DMS 273 treated with DMSO at 0.1 percent for 48 hours (cell line): Measurements from ENCODE around the gene SACS.
"Not testable (repeated sequence)": the region's sequence is repeated elsewhere in the genome, so short reads cannot be mapped to it uniquely, and the experiment has no call there.

Experiments used
- DNase-seq: peaks from one replicate; lab custom pipeline; 2025; lab: John Stamatoyannopoulos, UW

SACS gene

DNA sequence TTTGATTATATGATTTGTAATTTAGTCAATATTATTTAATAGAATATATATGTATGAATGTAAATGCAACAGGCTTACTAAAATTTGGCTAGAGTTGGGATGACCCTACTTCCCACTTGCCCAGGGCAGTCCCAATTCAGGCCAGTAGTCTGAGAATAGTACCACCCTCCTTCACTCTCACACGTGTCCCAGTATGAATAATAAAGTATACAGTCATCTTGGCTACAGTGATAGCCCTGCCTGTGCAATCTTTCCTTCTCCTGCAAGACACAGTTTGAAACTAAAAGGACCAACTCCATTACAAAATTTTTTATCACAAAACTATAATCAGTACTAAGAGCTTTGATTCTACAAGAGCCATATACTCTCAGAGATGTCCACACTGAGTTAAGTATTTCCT lies 76.2 kb downstream of the SACS start:
- no peak for DNase-seq

DNA sequence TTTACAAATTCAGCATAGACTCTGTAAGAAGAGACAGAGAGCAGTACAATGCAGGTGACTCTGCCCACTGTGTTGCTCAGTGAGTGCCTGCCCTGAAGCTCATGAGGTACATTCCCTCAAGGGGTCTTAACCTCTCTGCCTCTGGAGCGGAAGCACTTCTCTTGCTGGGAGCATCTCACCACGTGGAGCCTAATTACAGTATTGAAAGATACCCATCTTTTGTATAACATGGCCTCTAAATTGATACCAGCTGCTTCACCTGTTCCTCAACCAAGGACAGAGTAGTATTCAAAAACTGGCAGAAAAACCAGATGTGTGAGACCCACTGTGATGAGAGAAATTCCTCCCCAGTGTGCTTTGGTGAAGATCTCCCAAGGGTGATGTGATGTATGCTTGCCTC lies 77.1 kb downstream of the SACS start:
- DNase-seq = no peak

DNA sequence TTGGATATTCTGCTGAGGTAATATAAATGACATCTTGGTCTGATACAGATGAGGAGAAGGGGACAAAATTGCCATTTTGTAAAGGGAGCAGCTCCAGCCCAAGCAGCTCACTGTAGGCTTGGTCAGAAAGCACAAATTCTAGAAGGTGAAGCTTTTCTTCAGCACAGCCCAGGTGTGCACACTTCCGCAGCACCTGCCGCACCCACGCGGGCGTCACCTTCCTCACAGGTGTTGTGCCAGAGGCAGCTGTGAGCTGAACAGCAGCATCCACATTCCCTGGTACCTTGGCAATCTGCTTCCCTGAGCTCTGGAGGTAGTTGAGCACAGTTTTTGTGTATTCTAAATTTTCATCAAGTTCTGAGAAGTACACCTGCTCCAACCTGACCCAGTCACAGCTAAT lies 79.0 kb downstream of the SACS start:
- no peak for DNase-seq

DNA sequence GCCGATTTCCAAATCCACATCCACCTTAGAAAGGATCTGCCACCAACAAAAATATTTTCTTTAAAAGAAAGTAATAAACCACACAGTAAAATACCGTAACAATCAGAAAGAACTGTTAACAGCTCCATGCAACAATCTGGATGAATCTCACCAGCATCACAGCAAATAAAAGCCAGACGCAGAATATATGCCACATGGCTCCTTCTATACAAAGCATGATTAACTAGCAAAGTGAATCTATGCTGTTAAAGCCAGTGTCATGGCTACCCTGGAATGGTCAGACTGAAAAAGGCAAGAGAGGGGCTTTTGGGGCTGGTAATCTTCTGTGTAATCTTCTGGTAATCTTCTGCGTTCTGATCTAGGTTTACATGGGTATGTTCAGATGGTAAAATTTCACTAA lies 81.3 kb downstream of the SACS start:
- no peak for DNase-seq

DNA sequence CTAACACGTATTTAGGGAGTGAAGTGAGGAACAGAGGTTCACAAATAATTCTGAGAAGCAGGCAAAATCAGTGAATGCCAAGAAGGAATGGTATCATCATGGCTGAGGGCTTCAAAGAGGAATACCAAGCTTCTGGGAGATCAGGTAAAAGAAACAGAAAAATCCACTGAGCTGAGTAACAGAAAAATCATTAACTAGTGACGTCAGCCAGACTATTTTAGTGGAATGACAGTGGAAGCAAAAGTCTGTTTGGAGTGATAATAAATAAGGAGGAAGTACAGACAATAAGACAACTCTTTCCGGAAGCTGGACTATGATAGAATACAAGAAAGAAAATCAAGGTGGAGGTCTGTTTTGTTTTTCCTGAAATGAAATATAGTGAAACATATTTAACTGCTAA lies 83.5 kb downstream of the SACS start:
- no peak for DNase-seq

DNA sequence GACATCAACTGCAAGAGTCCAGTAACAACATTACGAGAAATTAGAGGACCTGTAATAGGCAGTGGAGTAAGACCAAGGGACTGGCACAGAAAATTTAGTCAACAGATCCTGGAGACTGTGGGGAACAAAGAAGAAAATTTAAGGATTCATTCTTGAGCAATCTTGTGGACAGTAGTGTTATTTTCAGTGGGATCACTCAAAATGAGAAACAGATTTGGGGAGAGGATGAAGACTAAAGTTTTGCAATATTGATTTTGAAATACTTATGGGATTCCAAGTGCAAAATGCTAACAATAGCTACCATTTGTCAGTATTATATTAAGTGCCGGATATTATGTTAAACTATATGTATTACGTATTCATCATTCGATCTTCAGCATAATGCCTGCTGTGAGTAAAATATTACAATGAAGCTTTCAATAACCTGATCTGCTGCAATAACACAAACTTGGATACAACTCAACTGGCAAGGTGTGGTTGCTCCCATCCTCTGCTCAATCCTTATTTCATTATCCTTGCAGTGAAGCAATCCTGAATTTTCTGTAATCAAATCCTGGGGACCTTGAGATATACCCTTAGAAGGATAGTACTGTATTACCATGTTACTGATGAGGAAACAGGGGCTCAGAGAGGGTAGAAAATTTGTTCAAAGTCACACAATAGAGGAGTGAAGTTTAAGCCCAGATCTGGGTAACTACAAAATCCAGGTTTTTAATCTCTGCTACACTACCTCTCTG lies 84.2 kb downstream of the SACS start:
- no peak for DNase-seq

DNA sequence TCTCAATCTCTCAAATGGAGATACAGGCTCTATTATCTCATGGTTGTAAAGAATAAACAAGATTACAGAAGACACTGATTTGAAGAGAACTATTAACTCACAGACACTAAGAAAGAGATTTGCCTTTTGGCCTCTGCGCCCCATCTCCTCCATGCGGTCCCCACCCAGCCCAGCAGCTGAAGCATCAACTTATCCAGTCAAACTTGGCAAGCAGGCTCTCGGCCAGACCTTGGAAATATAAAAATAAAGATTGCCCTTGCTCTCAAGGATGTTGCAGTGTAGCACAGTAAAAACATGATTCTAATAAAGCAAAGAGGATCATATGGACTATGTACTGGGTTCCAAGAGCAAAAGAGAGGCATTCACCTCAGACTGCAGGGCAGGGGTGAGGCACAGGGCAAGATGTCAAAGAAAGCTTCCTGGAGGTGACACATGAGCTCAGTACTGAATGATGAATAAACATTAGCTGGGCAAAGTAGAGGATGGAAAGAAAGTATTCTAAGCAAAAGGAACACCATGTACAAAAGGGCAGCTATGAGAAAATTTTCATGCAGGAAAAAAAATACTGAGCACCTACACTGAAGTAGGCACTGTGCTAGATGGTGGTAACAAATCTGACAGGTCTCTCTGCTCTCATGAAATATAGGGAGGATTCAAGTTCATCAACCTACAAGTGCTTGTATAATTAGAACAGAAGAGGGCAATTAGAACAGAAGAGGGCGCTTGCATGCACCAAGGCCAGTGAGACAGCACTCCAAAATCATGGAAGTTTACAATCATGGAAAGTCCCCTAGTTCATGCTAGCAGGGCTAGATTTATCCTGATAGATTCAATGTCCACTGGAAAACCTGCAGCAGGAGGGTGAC lies 85.0 kb downstream of the SACS start:
- DNase-seq = no peak

DNA sequence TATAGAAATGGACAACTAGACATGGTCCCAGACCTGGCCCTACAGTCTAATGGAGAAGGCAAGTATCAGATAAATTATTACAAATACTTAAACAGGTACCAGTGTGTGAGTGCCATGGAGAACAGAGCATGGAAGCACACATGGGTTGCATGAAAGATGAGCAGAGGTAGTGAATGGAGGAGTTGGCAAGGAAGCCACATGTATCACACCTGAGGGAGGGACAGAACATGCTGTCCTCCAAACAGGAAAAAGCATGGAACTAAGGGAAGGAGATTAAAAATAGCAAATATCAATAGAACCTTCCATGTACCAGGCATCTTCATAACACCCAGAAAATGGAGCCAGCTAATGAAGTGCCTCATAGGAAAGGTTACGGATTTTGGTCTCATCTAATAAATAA lies 85.9 kb downstream of the SACS start:
- DNase-seq = no peak

DNA sequence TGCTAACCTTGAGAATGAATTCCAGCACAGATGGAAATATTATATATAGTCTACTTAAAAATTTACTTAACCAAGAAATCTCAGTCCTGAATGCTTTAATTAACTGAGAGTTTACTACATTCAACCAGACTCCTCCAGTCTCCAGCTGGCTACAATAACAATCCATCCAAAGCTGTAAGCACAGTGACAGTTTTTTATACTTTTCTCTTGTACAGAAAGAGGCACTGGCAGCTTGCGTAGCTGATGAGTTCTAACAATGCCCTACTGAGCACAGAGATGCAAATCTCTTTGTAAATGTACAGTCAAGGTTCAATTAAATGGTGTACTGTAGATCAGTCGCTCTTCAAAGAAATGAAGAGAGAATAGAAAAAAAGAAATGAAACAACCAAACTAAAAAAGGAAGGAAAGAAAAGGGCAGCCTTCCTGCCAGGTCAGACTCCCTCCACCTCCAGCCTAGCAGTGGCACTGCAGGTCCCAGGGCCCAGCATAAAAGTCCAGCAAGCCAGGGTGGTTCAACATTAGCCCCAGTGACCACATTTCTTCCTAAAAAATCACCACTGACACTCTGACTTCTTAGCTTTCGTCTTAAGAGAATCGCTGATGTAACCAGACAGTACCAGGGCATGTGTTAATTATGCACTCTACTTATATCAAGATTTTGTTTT lies 88.4 kb downstream of the SACS start:
- no peak for DNase-seq

DNA sequence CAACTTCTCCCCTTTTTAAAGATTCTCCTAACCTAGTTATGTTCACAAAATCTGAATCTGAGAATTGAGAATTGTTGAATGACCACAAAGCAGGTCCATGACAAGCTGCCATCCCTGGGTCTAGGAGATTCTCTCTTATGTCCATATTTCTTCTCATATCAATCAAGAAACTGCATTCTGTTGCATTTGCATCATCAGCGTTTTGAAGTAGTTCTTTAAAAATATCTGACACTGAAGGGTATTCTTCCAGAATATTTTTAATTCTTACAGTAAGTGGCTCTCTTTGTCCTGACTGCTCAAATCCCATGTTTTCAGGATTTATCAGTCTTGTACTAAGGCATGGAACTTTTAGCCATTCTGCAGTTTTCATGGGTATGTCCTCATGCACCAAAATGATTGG lies 94.3 kb downstream of the SACS start:
- no peak for DNase-seq

DNA sequence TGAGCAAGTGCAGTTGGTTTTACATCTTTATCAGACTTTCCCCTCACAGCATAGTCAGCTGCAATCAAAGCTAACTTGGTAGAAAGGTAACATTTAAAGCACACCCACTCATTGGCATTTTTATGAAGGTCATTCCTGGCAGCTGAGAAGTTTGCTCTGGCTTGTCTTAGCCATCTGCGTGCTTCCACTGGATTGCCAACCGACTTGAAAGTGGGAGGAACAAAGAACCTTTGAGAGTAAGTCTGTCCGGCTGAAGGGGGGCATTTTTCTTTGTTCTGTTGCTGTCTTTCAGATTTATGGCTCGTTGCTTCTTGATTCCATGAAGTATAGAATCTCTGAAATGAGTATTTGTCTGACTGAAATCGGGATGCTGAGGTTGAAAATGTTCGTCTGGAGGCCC lies 103.1 kb downstream of the SACS start:
- DNase-seq = no peak

DNA sequence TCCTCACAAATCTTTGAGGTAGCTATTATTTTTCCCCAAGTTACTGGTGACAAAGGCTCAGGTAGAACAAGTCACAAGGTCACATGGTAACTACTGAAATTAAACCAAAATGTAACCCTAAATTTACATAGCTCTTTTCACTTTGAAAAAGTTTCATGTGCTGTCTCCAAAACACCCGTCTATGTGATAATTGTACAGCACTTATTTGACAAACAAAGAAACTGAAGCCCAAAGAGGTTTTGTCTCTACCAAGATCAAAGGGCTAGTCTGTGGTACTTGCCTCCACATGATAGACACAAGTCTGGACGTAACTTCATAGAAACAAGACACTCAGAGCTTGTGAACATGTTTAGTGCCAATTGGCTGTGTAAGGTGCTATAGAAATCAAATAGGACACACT lies 108.3 kb downstream of the SACS start:
- DNase-seq = no peak

DNA sequence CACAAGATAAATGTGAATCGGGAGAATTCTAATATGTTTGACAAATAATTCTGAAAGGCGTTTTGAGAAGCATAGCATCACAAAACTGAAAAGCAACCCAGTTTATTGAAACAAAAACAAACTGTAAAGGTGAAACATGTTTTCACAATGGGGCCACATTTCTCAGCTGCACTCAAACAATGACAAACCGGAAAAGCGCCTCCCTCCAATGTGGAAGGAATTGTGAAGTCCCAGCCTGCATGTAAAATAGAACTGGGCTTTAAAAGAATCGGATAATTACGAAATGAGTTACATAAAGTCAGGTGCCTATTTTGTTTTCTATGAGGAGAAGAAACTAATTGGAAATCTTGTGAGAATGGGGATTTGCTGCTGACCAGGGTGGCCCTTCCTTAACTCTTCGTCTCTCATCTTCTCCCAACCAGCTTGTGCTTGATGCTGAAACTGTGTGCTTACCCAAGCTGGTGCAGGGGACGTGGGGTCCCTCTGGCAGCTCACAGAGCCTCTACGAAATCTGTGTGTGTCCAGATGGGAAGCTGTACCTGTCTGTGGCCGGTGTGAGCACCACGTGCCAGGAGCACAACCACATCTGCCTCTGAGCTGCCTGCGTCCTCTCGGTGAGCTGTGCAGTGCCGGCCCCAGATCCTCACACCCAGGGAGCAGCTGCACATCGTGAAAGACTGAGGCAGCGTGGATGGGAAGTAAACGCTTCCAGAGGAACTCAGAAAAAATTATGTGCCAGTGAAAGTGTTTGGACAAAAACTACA lies 109.4 kb downstream of the SACS start:
- no peak for DNase-seq

DNA sequence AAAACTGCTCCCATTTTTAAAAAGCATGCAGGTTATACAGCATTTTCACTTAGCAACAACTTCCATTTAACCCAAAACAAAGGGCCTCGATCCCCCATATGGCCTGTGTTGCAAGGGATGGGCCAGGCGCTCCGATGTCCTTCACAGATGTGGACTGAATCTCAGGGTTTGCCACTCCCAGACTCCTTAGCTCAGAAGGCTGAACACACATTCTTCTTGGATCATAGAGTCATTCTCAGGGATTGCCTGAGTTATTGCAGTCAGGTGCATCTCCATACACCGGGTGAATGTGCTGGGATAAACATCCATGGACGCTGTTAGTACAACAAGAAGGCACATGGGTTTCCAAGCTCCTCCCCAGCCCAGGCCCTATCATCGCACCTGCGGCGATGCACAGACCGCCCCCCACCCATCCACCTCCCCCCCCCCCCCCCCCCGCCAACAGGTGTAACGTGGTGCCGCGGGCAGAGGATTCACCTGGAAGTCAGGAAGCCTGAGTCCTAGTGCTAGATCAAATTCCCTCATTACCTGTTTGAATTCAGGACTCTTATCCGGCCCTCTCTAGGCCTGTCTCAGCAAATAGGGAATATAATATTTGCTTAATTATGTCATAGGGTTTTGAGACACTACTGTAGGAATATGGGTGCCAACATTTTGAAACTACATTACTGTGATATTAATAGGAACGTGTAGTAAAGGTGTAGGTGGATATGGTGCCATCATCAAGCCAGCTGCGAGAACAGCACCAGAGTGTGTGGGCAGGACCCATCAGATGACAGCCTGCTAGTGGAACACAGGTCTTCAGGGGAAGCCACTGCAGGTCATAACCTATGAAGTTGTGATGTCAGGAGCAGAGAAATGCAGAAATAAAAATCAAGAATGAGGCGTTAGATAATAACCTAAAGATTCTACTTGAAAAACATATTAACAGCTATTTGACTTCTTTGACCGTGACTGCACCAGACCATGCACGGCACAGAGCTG lies 110.9 kb downstream of the SACS start:
- no peak for DNase-seq

DNA sequence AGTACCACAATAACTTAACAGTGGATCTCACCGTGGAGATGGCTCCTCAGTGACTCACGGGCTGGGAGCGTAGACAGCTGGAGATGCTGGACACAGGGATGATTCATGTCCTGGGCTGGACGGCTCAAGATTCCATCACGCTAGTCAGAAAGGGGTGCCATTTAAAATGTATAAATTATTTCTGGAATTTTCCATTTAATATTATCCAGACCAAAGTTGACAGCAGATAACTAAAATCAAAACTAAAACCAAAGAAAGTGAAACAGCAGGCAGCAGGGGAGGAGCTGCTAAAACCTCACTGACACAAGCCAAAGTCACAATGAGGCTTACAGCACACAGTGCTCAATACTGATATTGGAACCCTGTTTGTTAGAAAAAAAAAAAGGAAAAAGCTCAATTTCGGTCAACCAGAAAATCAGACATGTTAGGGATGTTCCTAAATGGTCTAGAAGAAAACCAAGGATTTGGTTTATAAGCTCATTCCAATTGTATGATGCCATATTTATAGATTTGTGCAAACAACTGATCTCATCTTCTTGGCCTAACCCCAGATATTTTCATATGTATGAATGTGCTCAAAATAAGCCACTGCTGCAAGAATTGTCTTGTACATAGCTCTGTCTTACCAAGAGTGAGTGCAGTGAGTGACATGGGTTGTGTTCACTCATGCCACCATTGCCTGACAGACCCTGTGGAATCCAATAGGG lies 111.8 kb downstream of the SACS start:
- no peak for DNase-seq

DNA sequence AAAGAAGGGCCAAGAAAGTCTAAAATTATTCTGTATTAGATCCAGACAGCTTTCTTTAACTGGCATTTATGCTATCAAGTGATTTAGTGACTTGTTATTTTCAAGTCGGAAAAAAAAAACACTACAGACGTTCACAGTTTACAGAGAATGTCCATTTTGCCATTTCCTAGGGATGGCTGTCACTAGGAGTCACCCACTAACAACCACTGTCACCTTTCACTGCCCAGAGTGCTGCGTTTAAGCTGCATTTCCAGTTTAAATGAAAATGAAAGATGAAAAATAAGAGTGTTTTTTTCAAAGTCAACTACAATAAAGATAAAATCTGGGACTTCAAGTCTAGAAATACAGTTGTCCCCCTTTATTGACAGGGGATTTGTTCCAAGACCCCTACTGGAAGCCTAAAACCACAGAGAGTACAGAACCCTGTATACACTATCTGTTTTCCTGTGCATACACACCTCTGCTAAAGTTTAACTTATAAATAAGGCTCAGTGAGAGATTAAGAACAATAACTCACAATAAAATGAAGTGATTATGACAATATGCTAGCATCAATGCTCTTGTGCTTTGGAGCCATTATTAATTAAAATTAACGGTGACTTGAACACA lies 112.5 kb downstream of the SACS start:
- no peak for DNase-seq

DNA sequence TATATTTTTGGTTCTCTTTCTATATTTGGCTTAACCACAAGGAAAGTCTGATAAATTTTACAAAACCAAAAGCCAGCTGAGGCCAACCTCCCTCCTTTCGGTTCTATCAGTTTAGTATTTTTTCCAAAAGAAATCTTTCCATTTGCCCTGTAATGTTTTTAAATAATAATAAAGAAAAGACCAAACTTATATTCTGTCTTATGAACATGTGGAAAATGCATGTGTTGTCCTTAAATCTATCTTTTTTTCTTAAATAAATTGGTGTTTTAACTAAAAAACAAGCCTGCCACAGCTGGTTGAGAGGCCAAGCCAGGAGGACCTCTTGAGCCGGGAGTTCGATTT lies 113.6 kb downstream of the SACS start:
- no peak for DNase-seq

DNA sequence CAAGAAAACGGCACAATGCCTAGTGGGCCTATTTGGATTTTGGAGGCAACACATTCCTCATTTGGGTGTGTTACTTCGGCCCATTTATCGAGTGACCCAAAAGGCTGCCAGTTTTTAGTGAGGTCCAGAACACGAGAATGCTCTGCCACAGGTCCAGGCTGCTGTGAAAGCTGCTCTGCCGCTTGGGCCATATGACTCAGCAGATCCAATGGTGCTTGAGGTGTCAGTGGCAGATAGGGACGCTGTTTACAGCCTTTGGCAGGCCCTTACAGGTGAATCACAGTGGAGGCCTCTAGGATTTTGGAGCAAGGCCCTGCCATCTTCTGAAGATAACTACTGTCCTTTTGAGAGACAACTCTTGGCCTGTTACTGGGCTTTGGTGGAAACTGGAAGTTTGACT lies 118.7 kb downstream of the SACS start:
- DNase-seq = not testable (repeated sequence)

DNA sequence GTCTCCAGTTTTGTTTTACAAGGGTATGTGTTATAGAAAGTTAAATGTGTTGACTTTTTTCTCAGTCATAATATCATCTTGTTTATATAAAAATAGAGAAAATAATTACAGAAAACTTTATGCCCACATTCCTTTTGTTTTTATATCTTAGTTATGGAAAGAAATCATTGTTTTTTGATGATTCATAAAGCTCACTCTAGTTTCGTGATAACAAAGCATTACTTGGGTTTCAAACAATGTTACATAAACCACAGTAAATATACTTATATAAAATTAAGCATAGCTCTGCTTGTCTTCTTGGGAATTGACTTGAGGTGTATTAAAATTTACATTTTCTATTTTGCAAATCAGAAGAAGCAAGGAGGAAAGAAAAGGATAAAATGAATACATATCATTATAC lies 140.9 kb downstream of the SACS start:
- no peak for DNase-seq

DNA sequence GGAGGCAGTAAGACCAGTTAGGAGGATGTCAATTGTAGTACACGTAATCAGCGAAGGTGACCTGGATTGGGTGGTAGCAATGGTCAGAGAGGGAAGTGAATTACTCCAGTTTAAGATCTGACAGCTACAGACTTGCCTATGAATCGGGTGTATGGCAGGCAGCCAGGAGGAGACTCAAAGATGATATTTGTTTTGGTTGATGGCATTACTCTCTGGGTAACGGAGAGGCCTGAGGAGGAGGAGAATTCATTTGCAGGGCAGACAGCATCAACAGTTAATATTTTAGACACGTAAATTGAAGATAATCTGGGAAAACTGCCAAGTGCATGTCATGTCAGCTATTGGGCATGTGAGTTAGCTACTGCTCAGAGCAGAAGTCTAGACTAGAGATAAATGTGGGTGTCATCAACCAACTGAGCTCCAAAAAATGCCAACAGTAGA lies 143.6 kb downstream of the SACS start:
- DNase-seq = no peak
